Measurements from ENCODE around the gene ANKRD17.

The ANKRD17 gene

GRCh38 chr4:73037057-73037456 lies 221.5 kb downstream of the ANKRD17 start:
- no peak for DNase-seq

GRCh38 chr4:73036123-73036522 lies 222.5 kb downstream of the ANKRD17 start:
- DNase-seq, result no peak

GRCh38 chr4:73034896-73035295 lies 223.7 kb downstream of the ANKRD17 start:
- no peak for DNase-seq

- DNase-seq, result no peak
Measured at GRCh38 chr4:73028621-73029020, 230.0 kb downstream of the ANKRD17 start.

All from SW 1271 (cell line).